VCaP (cell line): ENCODE data around the gene AUTS2.

ENCODE experiments used
- H3K27ac ChIP-seq: fragments of 450-650 bp; 2 replicates; pipeline ENCODE4 v1.5.1; 2017
- TF ChIP-seq, protein P1 (sequence below): fragments of 450-650 bp; conservative IDR thresholded peaks from 2 replicates; pipeline ENCODE4 v1.5.1; 2017; ENCODE audit warnings: mild to moderate bottlenecking, moderate library complexity

The AUTS2 gene

GRCh38 chr7:70701991-70702390, 1103.7 kb downstream of the AUTS2 start:
- TF ChIP-seq, protein P1, sequence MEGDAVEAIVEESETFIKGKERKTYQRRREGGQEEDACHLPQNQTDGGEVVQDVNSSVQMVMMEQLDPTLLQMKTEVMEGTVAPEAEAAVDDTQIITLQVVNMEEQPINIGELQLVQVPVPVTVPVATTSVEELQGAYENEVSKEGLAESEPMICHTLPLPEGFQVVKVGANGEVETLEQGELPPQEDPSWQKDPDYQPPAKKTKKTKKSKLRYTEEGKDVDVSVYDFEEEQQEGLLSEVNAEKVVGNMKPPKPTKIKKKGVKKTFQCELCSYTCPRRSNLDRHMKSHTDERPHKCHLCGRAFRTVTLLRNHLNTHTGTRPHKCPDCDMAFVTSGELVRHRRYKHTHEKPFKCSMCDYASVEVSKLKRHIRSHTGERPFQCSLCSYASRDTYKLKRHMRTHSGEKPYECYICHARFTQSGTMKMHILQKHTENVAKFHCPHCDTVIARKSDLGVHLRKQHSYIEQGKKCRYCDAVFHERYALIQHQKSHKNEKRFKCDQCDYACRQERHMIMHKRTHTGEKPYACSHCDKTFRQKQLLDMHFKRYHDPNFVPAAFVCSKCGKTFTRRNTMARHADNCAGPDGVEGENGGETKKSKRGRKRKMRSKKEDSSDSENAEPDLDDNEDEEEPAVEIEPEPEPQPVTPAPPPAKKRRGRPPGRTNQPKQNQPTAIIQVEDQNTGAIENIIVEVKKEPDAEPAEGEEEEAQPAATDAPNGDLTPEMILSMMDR = no peak
- H3K27ac ChIP-seq = peak overlapping the region; percentile 65; the same call in 1 of the 2 replicates

- TF ChIP-seq, protein P1 = no peak
- no peak overlapping the region for H3K27ac ChIP-seq
Measured at GRCh38 chr7:70703785-70704184, 1105.5 kb downstream of the AUTS2 start.

GRCh38 chr7:70704831-70705346, 1106.6 kb downstream of the AUTS2 start:
- TF ChIP-seq, protein P1 = no peak
- H3K27ac ChIP-seq = no peak overlapping the region

DNA sequence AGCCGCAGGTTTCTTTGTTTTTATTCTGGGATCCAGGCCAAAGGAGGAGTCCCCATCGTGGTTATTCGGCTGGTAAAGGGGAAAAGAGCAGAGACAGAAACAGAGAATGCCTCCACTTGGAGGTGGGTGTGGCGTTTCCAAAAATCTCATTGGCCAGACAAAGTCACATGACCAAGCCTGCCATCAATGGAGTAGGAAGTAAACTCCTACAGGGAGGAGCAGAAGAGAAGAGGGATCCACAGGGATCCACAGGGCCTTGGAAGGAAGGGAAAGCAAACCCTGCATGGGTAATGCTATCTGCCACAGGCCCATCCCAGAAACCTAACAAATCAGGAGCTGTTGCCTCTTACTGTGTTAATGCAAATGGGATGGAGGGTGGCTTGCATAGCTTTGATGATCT, 1107.9 kb downstream of the AUTS2 start:
- TF ChIP-seq, protein P1 = no peak
- no peak overlapping the region for H3K27ac ChIP-seq

DNA sequence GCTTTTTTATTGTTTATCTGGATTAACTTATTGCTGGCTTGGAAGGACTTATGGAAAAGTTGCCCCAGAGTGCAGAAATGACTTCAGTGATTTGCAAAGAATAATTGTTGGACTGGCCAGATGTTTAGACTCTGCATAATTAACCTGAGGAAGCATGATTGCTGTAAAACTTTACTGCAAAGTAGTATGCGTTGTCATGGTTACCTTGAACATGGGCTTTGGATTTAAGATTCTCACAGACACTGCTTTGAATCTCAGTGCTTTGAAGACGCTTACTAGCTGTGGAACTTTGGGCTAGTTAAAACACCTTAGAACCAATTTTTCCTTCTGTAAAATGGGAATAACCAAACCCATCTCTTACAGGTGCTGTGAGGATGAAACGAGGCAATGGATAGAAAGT, 1108.4 kb downstream of the AUTS2 start:
- TF ChIP-seq, protein P1 = no peak
- H3K27ac ChIP-seq = no peak overlapping the region

GRCh38 chr7:70707823-70708243, 1109.6 kb downstream of the AUTS2 start:
- TF ChIP-seq, protein P1 = no peak
- no peak overlapping the region for H3K27ac ChIP-seq

- H3K27ac ChIP-seq = no peak overlapping the region
- TF ChIP-seq, protein P1 = no peak
Measured at GRCh38 chr7:70710011-70710480, 1111.8 kb downstream of the AUTS2 start.
